ENCODE measurements around the gene THOC1.

The THOC1 gene

DNA sequence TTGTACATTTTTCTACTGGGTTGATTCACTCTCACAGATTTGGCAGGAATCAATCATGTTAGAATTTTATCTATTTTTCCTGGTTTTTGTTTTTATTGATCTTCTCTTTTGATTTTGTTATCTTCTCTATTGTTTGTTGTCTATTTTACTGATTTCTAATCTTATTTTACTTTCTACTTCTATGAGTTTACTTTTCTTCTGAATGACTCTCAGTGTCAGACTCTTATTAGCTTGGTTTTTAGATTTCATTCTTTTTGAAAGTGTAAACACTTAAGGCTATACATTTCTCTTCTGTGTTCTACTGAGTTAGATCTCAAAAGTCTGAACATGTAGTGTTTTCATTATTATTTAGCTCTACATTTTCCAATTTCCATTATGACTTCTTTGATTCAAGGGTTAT lies 47.1 kb downstream of the THOC1 start:
- no peak overlapping the region for H3K4me3 ChIP-seq (replicated peaks in 1 of 2; ENCODE audit: low read depth in 2 of 2, low read length in 2 of 2)
- TF ChIP-seq, protein P1, sequence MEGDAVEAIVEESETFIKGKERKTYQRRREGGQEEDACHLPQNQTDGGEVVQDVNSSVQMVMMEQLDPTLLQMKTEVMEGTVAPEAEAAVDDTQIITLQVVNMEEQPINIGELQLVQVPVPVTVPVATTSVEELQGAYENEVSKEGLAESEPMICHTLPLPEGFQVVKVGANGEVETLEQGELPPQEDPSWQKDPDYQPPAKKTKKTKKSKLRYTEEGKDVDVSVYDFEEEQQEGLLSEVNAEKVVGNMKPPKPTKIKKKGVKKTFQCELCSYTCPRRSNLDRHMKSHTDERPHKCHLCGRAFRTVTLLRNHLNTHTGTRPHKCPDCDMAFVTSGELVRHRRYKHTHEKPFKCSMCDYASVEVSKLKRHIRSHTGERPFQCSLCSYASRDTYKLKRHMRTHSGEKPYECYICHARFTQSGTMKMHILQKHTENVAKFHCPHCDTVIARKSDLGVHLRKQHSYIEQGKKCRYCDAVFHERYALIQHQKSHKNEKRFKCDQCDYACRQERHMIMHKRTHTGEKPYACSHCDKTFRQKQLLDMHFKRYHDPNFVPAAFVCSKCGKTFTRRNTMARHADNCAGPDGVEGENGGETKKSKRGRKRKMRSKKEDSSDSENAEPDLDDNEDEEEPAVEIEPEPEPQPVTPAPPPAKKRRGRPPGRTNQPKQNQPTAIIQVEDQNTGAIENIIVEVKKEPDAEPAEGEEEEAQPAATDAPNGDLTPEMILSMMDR (IDR thresholded peaks at IDR 0.05; ENCODE audit: low read depth, low read length): no peak
- no peak for DNase-seq (ENCODE audit: low read depth in 2 of 2)

DNA sequence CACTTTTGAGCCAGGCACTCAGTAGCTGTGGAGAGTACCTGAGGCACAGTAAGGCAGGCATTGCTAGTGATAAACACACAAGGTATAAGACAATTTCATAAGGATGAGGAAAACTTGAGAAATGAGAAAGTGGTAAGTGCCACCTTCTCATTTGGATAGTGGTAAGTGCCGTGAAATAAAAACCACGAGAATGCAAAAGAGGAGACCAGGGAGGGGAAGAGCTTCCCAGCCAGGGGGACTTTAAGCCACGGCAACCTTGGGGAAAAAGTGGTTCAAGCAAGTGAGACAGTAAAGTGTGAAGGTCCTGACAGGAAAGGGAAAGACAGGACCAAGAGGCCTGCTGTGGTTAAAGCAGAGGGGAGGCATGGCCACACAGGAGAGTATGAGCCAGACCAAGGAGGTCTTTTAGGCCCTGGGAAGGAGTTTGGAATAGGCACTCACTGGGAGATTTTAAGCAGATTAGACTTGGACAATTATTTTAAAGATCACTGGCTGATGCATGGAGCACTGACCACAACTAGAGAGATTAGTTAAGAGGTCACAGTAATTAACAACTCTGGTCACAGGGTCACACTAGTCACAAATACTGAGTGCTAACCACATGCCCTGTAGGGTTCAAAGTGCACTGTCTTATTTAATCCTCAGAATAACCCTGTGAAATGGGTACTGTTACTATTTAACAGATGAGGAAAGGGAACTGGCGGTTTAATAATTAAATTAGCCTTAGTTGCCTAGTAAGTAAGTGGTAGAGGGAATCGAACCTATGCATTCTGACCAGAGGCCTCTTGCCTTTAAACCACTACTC lies 50.1 kb downstream of the THOC1 start:
- TF ChIP-seq, protein P1 (IDR thresholded peaks at IDR 0.05; ENCODE audit: low read depth, low read length): no peak
- no peak overlapping the region for H3K4me3 ChIP-seq (replicated peaks in 1 of 2; ENCODE audit: low read depth in 2 of 2, low read length in 2 of 2)
- DNase-seq (ENCODE audit: low read depth in 2 of 2): no peak

DNA sequence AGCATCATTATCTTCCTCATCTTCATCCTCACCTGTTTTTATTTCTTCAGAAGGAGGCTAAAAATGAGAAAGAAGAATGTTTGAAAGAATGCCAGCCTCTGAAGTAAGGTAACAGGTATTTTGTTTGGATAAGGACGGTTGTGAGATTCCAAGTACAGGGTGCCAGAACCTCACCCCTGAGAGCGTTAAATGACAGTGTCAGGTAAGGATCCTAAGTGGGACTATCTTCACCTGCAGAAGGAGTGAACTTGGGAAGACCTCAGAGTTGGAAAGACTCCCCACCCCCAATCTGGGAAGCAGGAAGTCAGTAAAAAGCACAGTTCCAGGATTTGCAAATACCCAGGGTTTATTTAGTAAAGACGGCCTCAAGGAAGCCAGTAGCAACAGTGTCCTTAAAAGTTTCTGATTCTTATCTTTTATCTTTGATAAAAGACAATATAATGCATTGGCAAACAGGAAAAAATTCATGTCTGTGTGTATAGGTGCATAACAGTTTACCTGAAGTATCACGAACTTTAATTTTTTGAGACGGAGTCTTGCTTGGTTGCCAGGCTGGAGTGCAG lies 52.3 kb downstream of the THOC1 start:
- TF ChIP-seq, protein P1 (IDR thresholded peaks at IDR 0.05; ENCODE audit: low read depth, low read length): no peak
- no peak for DNase-seq (ENCODE audit: low read depth in 2 of 2)

DNA sequence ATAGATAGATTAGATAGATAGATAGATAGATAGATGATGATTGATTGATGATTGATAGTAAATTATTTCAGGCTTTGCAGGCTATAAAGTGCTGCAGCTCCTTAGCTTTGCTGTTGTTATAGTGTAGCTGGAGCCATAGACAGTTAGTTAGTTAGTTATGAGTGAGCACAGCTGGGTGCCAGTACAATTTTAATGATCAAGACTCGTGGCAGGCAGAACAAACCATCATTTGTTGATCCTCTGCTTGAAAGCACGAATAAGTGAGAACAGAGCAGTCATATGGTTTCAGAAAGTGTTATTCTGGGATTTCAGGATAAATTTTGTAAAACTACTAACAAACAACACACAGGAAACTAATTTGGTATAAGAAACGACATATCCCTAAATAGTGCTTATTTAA lies 53.9 kb downstream of the THOC1 start:
- no peak for DNase-seq (ENCODE audit: low read depth in 2 of 2)
- H3K4me3 ChIP-seq (replicated peaks in 1 of 2; ENCODE audit: low read depth in 2 of 2, low read length in 2 of 2): no peak overlapping the region
- TF ChIP-seq, protein P1 (IDR thresholded peaks at IDR 0.05; ENCODE audit: low read depth, low read length): no peak

More for the DNA sequence above, 52.3 kb downstream of the THOC1 start:
- no peak overlapping the region for H3K4me3 ChIP-seq (replicated peaks in 1 of 2; ENCODE audit: low read depth in 2 of 2, low read length in 2 of 2)

DNA sequence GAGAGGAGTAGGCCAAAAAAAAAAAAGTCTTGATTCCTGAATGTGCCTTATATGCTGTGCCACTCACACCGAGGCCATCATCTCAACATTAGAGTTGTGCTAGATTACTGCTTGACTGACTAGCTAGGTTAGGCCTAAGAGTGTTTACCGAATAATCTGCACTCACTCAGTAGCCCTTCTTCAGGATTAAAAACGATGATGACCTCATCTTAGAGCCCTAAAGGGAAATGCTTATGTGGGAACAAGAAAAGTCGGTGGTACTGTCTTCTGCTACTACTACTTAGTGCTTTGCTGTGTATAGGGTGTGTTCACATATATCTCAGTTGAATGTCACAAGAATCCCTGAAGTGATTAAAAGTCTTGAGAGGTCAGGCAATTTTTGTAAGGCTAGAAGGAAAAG lies 54.3 kb downstream of the THOC1 start:
- TF ChIP-seq, protein P1 (IDR thresholded peaks at IDR 0.05; ENCODE audit: low read depth, low read length): no peak
- H3K4me3 ChIP-seq (replicated peaks in 1 of 2; ENCODE audit: low read depth in 2 of 2, low read length in 2 of 2): no peak overlapping the region
- DNase-seq (ENCODE audit: low read depth in 2 of 2): no peak

DNA sequence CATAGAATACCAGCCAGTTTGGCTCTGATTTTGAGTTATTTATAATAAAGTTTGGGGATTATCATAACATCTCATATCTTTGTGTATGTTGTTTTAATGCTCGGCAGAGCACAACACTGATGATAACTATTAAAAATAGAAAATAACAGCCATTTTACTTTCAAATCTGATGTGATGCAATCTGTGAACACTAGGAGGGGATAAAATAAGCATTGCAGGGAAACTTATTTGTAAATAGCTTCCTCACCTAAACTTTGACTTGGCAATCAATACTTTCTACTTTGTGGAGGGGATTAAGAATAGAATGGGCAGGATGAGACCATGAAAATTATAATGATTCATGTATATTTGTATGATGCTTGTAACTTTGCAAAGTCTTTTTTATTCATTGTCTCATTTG lies 55.1 kb downstream of the THOC1 start:
- TF ChIP-seq, protein P1 (IDR thresholded peaks at IDR 0.05; ENCODE audit: low read depth, low read length): peak; percentile 26
- DNase-seq (ENCODE audit: low read depth in 2 of 2): peak; percentile 5 to 13
- no peak overlapping the region for H3K4me3 ChIP-seq (replicated peaks in 1 of 2; ENCODE audit: low read depth in 2 of 2, low read length in 2 of 2)
